Anterior cingulate cortex (tissue), 58 donors: ENCODE measurements around the gene OR7G2.

ENCODE experiments used
- DNase-seq, 58 donors: peaks; one replicate each; lab custom pipeline; 2025; lab: John Stamatoyannopoulos, UW

The OR7G2 gene

DNA sequence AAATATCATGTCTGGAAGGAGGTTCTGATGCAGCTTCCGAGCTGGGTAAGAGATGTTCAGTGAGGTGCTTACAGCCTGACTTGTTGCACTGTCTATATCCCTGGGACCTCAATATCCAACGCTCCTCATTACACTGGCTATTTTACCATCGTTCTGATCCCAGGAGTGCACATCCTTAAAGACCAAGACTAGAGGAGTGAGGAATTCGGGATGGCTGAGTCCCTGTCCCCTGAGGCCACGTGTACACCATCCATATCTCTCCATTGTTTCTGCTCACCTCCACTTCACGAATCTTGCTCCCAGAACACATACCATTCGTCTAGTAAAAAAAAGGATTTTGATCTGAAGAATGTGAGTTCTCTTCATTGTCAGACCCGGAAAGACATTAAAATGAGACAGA, at the start of gene OR7G2:
TSS of gene OR7G2 (minus strand) at position 101 of the 400 bp plus-strand sequence. CDS start 4,232 bp downstream, outside the sequence.
- no peak for DNase-seq

GRCh38 chr19:9156304-9156703, 49.0 kb upstream of the OR7G2 start:
- no peak for DNase-seq

DNA sequence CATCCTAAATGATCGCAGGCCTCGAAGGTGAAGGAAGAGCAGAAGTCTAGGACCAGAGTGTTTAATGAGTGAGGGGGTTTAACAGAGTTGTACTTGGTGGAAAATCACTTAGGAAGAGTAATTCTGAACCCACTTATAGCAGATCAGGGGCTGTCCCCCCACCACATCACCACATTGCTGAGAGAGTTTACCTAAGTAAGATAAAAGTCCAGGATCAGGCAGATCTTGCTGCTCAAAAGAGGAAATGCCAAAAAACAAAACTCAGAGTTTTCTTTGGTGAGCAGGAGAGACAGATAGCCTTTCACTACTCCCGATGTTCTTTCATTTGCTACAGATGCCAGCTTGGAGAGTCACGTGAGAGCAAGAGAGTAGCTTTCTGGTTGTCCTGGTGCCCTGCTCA, 48.3 kb upstream of the OR7G2 start:
- DNase-seq: no peak

GRCh38 chr19:9151367-9151766, 44.1 kb upstream of the OR7G2 start:
- DNase-seq: no peak

GRCh38 chr19:9150650-9151049, 43.4 kb upstream of the OR7G2 start:
- DNase-seq: no peak

GRCh38 chr19:9149997-9150396, 42.7 kb upstream of the OR7G2 start:
- no peak for DNase-seq

GRCh38 chr19:9148697-9149096, 41.4 kb upstream of the OR7G2 start:
- DNase-seq: no peak

DNA sequence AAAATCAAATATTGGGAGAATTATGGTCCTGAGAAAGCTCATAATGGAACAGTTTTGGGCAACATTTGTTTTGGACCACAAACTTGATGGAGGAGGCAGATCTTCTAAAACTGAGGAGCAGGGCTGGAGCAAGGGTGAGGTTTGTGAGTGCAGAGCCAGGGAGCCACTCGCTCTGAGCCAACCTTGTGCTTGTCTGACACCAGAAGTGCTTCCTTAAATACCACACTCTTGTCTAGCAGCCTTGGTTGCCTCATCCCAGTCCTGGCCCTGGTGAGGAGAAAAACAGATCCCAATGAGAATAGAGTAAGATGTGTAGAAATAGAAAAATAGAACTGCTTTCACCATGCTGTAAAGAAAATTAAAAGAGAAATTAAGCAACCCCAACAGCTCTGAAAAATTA, 39.6 kb upstream of the OR7G2 start:
- DNase-seq: no peak

GRCh38 chr19:9144920-9145319, 37.6 kb upstream of the OR7G2 start:
- DNase-seq: no peak

DNA sequence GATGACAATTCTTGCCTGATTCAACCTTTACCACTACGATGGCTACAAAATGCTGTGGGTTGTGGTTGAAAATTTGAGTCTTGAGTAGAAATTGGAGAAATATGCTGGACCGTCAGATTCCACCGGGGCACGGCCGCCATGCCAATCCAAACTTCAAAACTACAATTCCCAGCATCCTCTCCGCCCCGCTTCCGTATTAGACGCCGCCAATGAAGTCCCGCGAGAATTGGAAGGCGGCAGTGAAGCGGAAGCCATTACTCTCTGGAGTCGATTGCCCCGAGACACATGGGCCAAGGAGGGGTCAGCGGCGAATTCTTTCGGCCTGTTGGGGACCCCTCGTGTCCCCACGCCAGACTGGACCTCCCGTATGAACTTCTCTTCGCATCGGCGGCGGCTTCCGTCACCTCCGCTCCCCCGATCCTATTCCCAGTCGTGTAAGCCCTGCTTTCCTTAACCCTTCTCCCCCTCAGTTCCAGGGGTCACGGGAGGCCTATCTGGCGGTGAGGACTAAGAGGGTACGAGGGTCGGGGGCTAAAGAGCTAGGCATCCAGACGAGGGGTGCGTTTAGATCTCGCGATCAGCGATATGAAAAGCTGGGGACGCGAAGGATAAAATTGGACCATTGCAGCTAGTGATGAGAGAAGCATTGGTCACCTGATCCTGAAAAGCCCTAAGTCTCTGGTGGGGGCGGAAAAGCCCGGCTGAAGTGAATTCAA, 33.0 kb upstream of the OR7G2 start, which contains the start of gene ZNF317:
TSS of gene ZNF317 (plus strand) at position 239 of the 716 bp plus-strand sequence. CDS start 15,620 bp downstream, outside the sequence.
- DNase-seq: peak in 57 of 58 donors; percentile 24 to 92 (median 83)

GRCh38 chr19:9139609-9140158, 32.4 kb upstream of the OR7G2 start:
- DNase-seq: peak in 3 of 58 donors; percentile 7 to 46 (median 46)

GRCh38 chr19:9132422-9132821, 25.1 kb upstream of the OR7G2 start:
- DNase-seq: no peak

DNA sequence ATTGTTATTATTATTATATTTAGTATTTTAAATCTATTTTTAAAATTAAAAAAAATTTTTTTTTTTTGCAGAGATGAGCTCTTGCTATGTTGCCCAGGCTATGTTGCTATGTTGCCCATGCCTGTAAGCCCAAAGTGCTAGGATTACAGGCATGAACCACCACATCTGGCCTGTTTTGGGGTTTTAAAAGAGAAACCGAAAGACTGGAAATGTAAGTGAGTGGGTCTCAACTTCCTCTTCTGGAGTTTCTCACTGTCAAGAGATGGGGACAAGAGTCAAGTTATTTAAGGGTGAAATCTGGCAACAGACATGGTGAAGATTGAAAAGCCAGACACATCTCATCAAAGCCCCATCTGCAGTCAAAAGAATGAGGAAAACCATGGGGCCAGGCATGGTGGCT, 23.7 kb upstream of the OR7G2 start:
- no peak for DNase-seq

DNA sequence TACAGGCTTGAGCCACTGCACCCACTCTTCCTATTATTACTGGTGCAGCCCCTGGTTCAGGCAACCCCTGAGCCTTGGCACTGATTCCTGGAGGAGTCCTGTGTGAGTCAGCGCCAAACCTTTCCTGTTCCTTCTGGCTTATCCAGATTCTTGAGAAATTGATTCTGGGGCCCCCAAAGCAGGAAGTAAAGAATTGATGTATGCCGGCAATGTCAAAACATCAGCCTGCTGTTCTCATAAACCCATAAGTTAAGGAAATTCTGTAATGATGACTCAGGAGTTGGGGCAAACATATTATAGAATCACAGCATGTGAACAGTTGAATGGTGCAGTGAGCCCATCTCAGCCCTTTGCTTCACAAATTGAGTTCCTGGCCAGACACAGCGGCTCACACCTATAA, 20.9 kb upstream of the OR7G2 start:
- DNase-seq: no peak

DNA sequence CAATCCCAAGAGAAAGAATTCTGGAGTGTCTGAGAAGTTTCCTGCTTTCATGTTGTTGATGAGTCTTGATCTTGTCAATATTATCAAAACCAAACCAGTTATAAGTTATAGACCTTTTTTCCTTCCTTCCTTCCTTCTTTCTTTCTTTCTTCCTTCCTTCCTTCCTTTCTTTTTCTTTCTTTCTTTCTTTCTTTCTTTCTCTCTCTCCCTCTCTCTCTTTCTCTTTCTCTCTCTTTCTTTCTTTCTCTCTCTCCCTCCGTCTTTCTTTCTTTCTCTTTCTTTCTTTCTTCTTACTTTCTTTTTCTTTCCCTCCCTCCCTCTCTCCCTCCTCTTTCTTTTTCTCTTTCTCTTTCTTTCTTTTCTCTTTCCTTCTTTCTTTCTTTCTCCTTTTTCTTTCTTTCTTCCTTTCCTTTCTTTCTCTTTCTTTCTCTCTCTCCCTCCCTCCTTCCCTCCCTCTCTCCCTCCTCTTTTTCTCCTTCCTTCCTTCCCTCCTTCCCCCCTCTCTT, 19.7 kb upstream of the OR7G2 start, which contains the start of gene OR7G3:
TSS of gene OR7G3 (minus strand) at position 51 of the 506 bp plus-strand sequence. CDS start at position 51, 0 bp downstream.
- no peak for DNase-seq

GRCh38 chr19:9116547-9116946, 9.3 kb upstream of the OR7G2 start:
- no peak for DNase-seq

DNA sequence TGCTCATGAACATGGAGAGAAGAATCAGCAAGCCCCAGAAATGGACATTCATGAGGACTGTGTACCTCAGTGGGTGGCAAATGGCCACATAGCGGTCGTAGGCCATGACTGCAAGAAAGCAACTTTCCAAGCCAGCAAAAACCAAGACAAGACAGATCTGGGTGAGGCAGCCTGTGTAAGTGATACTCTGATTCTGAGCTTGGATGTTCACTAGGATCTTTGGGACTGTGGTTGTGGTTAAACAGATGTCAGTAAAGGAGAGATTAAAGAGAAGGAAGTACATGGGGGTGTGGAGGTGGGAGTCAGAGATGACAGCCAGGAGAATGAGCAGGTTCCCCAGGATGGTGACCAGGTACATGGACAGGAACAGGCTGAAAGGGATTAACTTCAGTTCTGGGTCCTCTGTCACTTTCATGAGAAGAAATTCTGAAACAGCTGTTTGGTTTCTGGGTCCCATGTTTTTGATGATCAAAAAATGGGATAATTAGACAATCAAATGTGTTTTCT, 8.1 kb upstream of the OR7G2 start, which contains the start of gene OR7G1:
TSS of gene OR7G1 (minus strand) at position 457 of the 507 bp plus-strand sequence. CDS start at position 457, 0 bp downstream.
- DNase-seq: no peak

GRCh38 chr19:9109959-9110358, 2.7 kb upstream of the OR7G2 start:
- DNase-seq: no peak

DNA sequence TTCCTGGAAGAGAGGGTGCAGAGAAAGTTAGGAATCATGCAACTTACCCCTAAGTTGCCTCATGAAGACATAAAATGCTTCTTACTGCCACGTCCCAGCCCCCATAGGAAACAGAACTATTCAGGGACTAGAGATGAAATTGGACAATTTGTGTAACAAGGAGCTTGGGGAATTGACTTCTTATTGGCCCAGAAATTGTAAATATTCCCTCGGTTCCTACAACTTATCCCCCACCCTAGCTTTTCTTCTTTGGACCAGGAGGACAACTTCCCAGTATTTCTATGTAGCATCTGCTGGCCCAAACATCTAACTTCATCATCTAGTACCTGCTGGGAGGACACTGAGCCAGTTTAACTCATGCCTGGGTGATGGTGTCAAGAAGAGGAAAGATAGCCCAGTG, 20.5 kb downstream of the OR7G2 start, which contains the start of gene OR1M1:
TSS of gene OR1M1 (plus strand) at position 301 of the 400 bp plus-strand sequence. CDS start 6,184 bp downstream, outside the sequence.
- DNase-seq: no peak

GRCh38 chr19:9078651-9079050, 28.6 kb downstream of the OR7G2 start:
- no peak for DNase-seq

- DNase-seq: peak in 1 of 58 donors; percentile 0
These were observed 30.4 kb downstream of the OR7G2 start for GRCh38 chr19:9076901-9077300.
